PC-3 (cell line): ENCODE measurements around the gene COPRS. TPM values are rescaled to one million over a fixed set of nuclear protein-coding genes. Genes with fewer than 3 reads are reported as not detected.

ENCODE experiments used
- total RNA-seq: library from RNA; depleted of rRNA; stranded (reverse); fragments of >200 nt; gene quantifications from 2 replicates; pipeline ENCODE4 v1.2.3, GENCODE V29; 2014; rRNA removed

The COPRS gene
- total RNA-seq, 1 experiment from 2014 or later, result 79.0 TPM

Other genes starting within 250 kb of the COPRS start
- 35.1 and 35.5 TPM in 2 replicates for gene UTP6, start 42.5 kb upstream of the COPRS start, total RNA-seq
- gene SUZ12, start 77.8 kb upstream of the COPRS start, total RNA-seq, result 11.5 and 15.8 TPM in 2 replicates
- gene LRRC37B, start 148.1 kb upstream of the COPRS start, total RNA-seq, result 7.4 and 9.5 TPM in 2 replicates